IPS-18a (cell line): ENCODE results near the gene TMEM88.
A peak's percentile ranks its signal among the peaks of the same experiment; 100 is the strongest.
"Not testable (repeated sequence)": the region's sequence is repeated elsewhere in the genome, so short reads cannot be mapped to it uniquely, and the experiment has no call there.

Experiments
- H3K27ac ChIP-seq: one replicate; pipeline ENCODE4 v1.5.1; 2013; ENCODE audit warnings: low read length
- H3K27me3 ChIP-seq: one replicate; pipeline ENCODE4 v1.6.1; 2013; ENCODE audit warnings: mild to moderate bottlenecking, low read length; ENCODE audit not compliant: control insufficient read depth, insufficient read depth
- H3K36me3 ChIP-seq: one replicate; pipeline ENCODE4 v1.6.1; 2013; ENCODE audit warnings: low read depth, low read length; ENCODE audit not compliant: control insufficient read depth
- H3K4me1 ChIP-seq: one replicate; pipeline ENCODE4 v1.6.1; 2013; ENCODE audit warnings: low read depth, low read length; ENCODE audit not compliant: control insufficient read depth
- H3K4me3 ChIP-seq: one replicate; pipeline ENCODE4 v1.5.1; 2013; ENCODE audit warnings: low read length
- H3K9ac ChIP-seq: one replicate; pipeline ENCODE4 v1.6.1; 2013; ENCODE audit warnings: mild to moderate bottlenecking, low read length, moderate library complexity
- H3K9me3 ChIP-seq: one replicate; pipeline ENCODE4 v1.6.1; 2013; ENCODE audit warnings: low read depth, low read length; ENCODE audit not compliant: control insufficient read depth

TMEM88 gene

GRCh38 chr17:7855660-7856010 is 769 bp downstream of the TMEM88 start:
- Histone ChIP-seq H3K4me3 (peak overlapping the region; percentile 80), H3K27ac (no peak overlapping the region), H3K9ac (no peak overlapping the region)

GRCh38 chr17:7856011-7856810 is 1.3 kb downstream of the TMEM88 start:
- Histone ChIP-seq H3K27me3 (peaks cover 51% of the 10 kb centered on the region), H3K27ac (no peak overlapping the region), H3K9ac (peak overlapping the region; percentile 87), H3K9me3 (no peaks in the 10 kb centered on the region), H3K4me3 (peak overlapping the region; percentile 80), H3K36me3 (no peaks in the 10 kb centered on the region), H3K4me1 (peaks cover 24% of the 10 kb centered on the region)

More at GRCh38 chr17:7855660-7856010, 769 bp downstream of the TMEM88 start:
- Histone ChIP-seq H3K9me3 (no peaks in the 10 kb centered on the region), H3K4me1 (peaks cover 26% of the 10 kb centered on the region), H3K27me3 (peaks cover 57% of the 10 kb centered on the region), H3K36me3 (no peaks in the 10 kb centered on the region)

- Histone ChIP-seq H3K27me3 (peaks cover 48% of the 10 kb centered on the region), H3K27ac (peak within 1 kb of the TSS; percentile 86), H3K9me3 (no peaks in the 10 kb centered on the region), H3K9ac (peak within 1 kb of the TSS; percentile 87), H3K4me1 (peaks cover 23% of the 10 kb centered on the region), H3K36me3 (no peaks in the 10 kb centered on the region), H3K4me3 (peak within 1 kb of the TSS; percentile 80)
Measured at GRCh38 chr17:7856811-7857712, 2.2 kb downstream of the TMEM88 start, which contains the start of gene NAA38. NAA38 (minus strand) TSS chr17:7857559; CDS start chr17:7857463, 96 bp downstream.

GRCh38 chr17:7857713-7858521 is 3.1 kb downstream of the TMEM88 start, which contains the start of gene CYB5D1:
CYB5D1 (plus strand) TSS chr17:7858003; CDS start chr17:7858135, 132 bp downstream.
- Histone ChIP-seq H3K4me1 (peaks cover 25% of the 10 kb centered on the region), H3K27me3 (peaks cover 39% of the 10 kb centered on the region), H3K27ac (peak within 1 kb of the TSS; percentile 86)

GRCh38 chr17:7858522-7858810 is 3.6 kb downstream of the TMEM88 start:
- Histone ChIP-seq H3K27ac (no peak overlapping the region), H3K4me3 (peak overlapping the region; percentile 80), H3K9ac (peak overlapping the region; percentile 87)

More at GRCh38 chr17:7857713-7858521, 3.1 kb downstream of the TMEM88 start, which contains the start of gene CYB5D1:
- Histone ChIP-seq H3K4me3 (peak within 1 kb of the TSS; percentile 80), H3K9me3 (no peaks in the 10 kb centered on the region), H3K36me3 (no peaks in the 10 kb centered on the region), H3K9ac (peak within 1 kb of the TSS; percentile 87)

GRCh38 chr17:7859028-7859427 is 4.2 kb downstream of the TMEM88 start:
- H3K27ac ChIP-seq: no peak overlapping the region

More at GRCh38 chr17:7858522-7858810, 3.6 kb downstream of the TMEM88 start:
- no peaks in the 10 kb centered on the region for H3K9me3 ChIP-seq
- no peaks in the 10 kb centered on the region for H3K36me3 ChIP-seq
- H3K4me1 ChIP-seq: peaks cover 25% of the 10 kb centered on the region
- peaks cover 34% of the 10 kb centered on the region for H3K27me3 ChIP-seq

GRCh38 chr17:7862692-7863437 is 8.0 kb downstream of the TMEM88 start:
- no peak overlapping the region for H3K4me3 ChIP-seq
- H3K9me3 ChIP-seq: no peaks in the 10 kb centered on the region
- H3K36me3 ChIP-seq: no peaks in the 10 kb centered on the region
- no peak overlapping the region for H3K27ac ChIP-seq
- no peaks in the 10 kb centered on the region for H3K27me3 ChIP-seq
- H3K4me1 ChIP-seq: peaks cover 8% of the 10 kb centered on the region
- H3K9ac ChIP-seq: no peak overlapping the region

More at GRCh38 chr17:7859028-7859427, 4.2 kb downstream of the TMEM88 start:
- H3K36me3 ChIP-seq: no peaks in the 10 kb centered on the region
- H3K9ac ChIP-seq: peak overlapping the region; percentile 87
- H3K27me3 ChIP-seq: peaks cover 28% of the 10 kb centered on the region
- peak overlapping the region; percentile 80 for H3K4me3 ChIP-seq
- H3K9me3 ChIP-seq: no peaks in the 10 kb centered on the region
- H3K4me1 ChIP-seq: peaks cover 25% of the 10 kb centered on the region

- H3K27me3 ChIP-seq, H3K36me3 ChIP-seq, H3K4me1 ChIP-seq, H3K9me3 ChIP-seq, H3K4me3 ChIP-seq, H3K9ac ChIP-seq, H3K27ac ChIP-seq: not testable (repeated sequence)
Measured at GRCh38 chr17:7864384-7864783, 9.5 kb downstream of the TMEM88 start.

GRCh38 chr17:7864995-7865650 is 10.3 kb downstream of the TMEM88 start:
- Histone ChIP-seq H3K9me3 (no peaks in the 10 kb centered on the region), H3K27ac (no peak overlapping the region), H3K36me3 (no peaks in the 10 kb centered on the region), H3K4me1 (peaks cover 3% of the 10 kb centered on the region), H3K27me3 (no peaks in the 10 kb centered on the region), H3K4me3 (no peak overlapping the region), H3K9ac (no peak overlapping the region)

- no peak overlapping the region for H3K9ac ChIP-seq
- H3K4me1 ChIP-seq: peaks cover under 1% of the 10 kb centered on the region
- no peak overlapping the region for H3K27ac ChIP-seq
- H3K4me3 ChIP-seq: no peak overlapping the region
- no peaks in the 10 kb centered on the region for H3K27me3 ChIP-seq
- no peaks in the 10 kb centered on the region for H3K36me3 ChIP-seq
- H3K9me3 ChIP-seq: no peaks in the 10 kb centered on the region
Measured at GRCh38 chr17:7867881-7868329, 13.0 kb downstream of the TMEM88 start.
